Hematopoietic multipotent progenitor cell treated with erythropoietin and hydrocortisone succinate and interleukin-3 and kit ligand, for 15 days (in vitro differentiated cells): ENCODE results near the gene NSD2.
A peak's percentile ranks its signal among the peaks of the same experiment; 100 is the strongest.

Experiments
- DNase-seq: peaks from one replicate; pipeline ENCODE4 v3.0.0-alpha.2; 2015; ENCODE audit warnings: low spot score

Gene NSD2

GRCh38 chr4:1971456-1972200 lies 100.4 kb downstream of the NSD2 start:
- DNase-seq: no peak

GRCh38 chr4:1972414-1972813 lies 101.2 kb downstream of the NSD2 start:
- no peak for DNase-seq

- no peak for DNase-seq
Measured at GRCh38 chr4:1973218-1973617, 102.0 kb downstream of the NSD2 start.

- DNase-seq: no peak
Measured at GRCh38 chr4:1973661-1974060, 102.5 kb downstream of the NSD2 start.

GRCh38 chr4:1974840-1975239 lies 103.6 kb downstream of the NSD2 start:
- DNase-seq: no peak

- no peak for DNase-seq
Measured at GRCh38 chr4:1975391-1975801, 104.2 kb downstream of the NSD2 start.

- no peak for DNase-seq
Measured at GRCh38 chr4:1975880-1976279, 104.7 kb downstream of the NSD2 start.

GRCh38 chr4:1976416-1977352 lies 105.5 kb downstream of the NSD2 start:
- DNase-seq: no peak

- DNase-seq: no peak
Measured at GRCh38 chr4:1978226-1978625, 107.0 kb downstream of the NSD2 start.

GRCh38 chr4:1978741-1979476 lies 107.7 kb downstream of the NSD2 start:
- DNase-seq: no peak

GRCh38 chr4:1979477-1980196 lies 108.4 kb downstream of the NSD2 start:
- DNase-seq: no peak

- no peak for DNase-seq
Measured at GRCh38 chr4:1980561-1981041, 109.4 kb downstream of the NSD2 start.

- no peak for DNase-seq
Measured at GRCh38 chr4:1981251-1982058, 110.3 kb downstream of the NSD2 start.

- peak; percentile 40 for DNase-seq
Measured at GRCh38 chr4:1982124-1983052, 111.2 kb downstream of the NSD2 start.

- DNase-seq: no peak
Measured at GRCh38 chr4:1983053-1983845, 112.1 kb downstream of the NSD2 start.

GRCh38 chr4:1983846-1984405 lies 112.7 kb downstream of the NSD2 start:
- no peak for DNase-seq

- no peak for DNase-seq
Measured at GRCh38 chr4:1984406-1985191, 113.4 kb downstream of the NSD2 start.

- no peak for DNase-seq
Measured at GRCh38 chr4:1985294-1985693, 114.1 kb downstream of the NSD2 start.
